MM.1S (cell line): ENCODE measurements around the gene NDUFC2.

ENCODE experiments used
- DNase-seq: peaks from one replicate; pipeline ENCODE4 v3.0.0-alpha.2; 2015
- H2AFZ ChIP-seq: fragments of 300-600 bp; sonication (generic); 2 replicates; pipeline ENCODE4 v1.6.0; 2016; ENCODE audit warnings: antibody characterized with exemption, low read length
- H3F3A ChIP-seq: fragments of 300-600 bp; sonication (generic); 2 replicates; pipeline ENCODE4 v1.6.1; 2016; ENCODE audit warnings: mild to moderate bottlenecking, antibody characterized with exemption, low read length, moderate library complexity, mixed read lengths; ENCODE audit not compliant: insufficient read depth
- H3K27ac ChIP-seq: fragments of 300-600 bp; sonication (generic); 2 replicates; pipeline ENCODE4 v1.5.1; 2016; ENCODE audit warnings: mild to moderate bottlenecking, low read length
- H3K27me3 ChIP-seq: fragments of 300-600 bp; sonication (generic); replicated peaks from 2 replicates; pipeline ENCODE4 v1.6.0; 2016; ENCODE audit warnings: low read length; ENCODE audit not compliant: insufficient read depth
- H3K36me3 ChIP-seq: fragments of 300-600 bp; sonication (generic); replicated peaks from 2 replicates; pipeline ENCODE4 v1.6.1; 2016; ENCODE audit warnings: mild to moderate bottlenecking, low read length, mixed read lengths; ENCODE audit not compliant: insufficient read depth
- H3K4me1 ChIP-seq: fragments of 300-600 bp; sonication (generic); 2 replicates; pipeline ENCODE4 v1.6.1; 2016; ENCODE audit warnings: low read length, mixed read lengths
- H3K4me2 ChIP-seq: fragments of 300-600 bp; sonication (generic); 2 replicates; pipeline ENCODE4 v1.6.0; 2016; ENCODE audit warnings: low read depth, low read length
- H3K4me3 ChIP-seq: fragments of 300-600 bp; sonication (generic); 2 replicates; pipeline ENCODE4 v1.5.1; 2016; ENCODE audit warnings: low read length, mixed read lengths
- H3K79me2 ChIP-seq: fragments of 300-600 bp; sonication (generic); 2 replicates; pipeline ENCODE4 v1.6.1; 2016; ENCODE audit warnings: mixed run types, low read length, mixed read lengths
- H3K9ac ChIP-seq: fragments of 300-600 bp; sonication (generic); 2 replicates; pipeline ENCODE4 v1.6.1; 2016; ENCODE audit warnings: low read length, mixed read lengths
- H3K9me2 ChIP-seq: fragments of 300-600 bp; sonication (generic); replicated peaks from 2 replicates; pipeline ENCODE4 v1.6.1; 2016; ENCODE audit warnings: mild to moderate bottlenecking, low read length, mixed read lengths; ENCODE audit not compliant: insufficient read depth
- H3K9me3 ChIP-seq: fragments of 300-600 bp; sonication (generic); replicated peaks from 2 replicates; pipeline ENCODE4 v1.6.1; 2016; ENCODE audit warnings: mild to moderate bottlenecking, low read length, mixed read lengths; ENCODE audit not compliant: insufficient read depth
- H4K20me1 ChIP-seq: fragments of 300-600 bp; sonication (generic); 2 replicates; pipeline ENCODE4 v1.6.1; 2016; ENCODE audit warnings: mild to moderate bottlenecking, low read length, moderate library complexity, mixed read lengths; ENCODE audit not compliant: insufficient read depth
- EZH2 ChIP-seq: fragments of 300-600 bp; sonication (generic); optimal IDR thresholded peaks from 2 replicates; pipeline ENCODE3; 2017; ENCODE audit warnings: low read depth, mild to moderate bottlenecking, antibody characterized with exemption, low read length, mixed read lengths
- EZH2phosphoT487 ChIP-seq: fragments of 300-600 bp; sonication (generic); IDR thresholded peaks from 2 replicates; pipeline ENCODE4 v1.6.1; 2018; ENCODE audit warnings: antibody characterized with exemption, low read length
- TF ChIP-seq, protein P1 (sequence below): fragments of 300-600 bp; sonication (generic); IDR thresholded peaks from 2 replicates; pipeline ENCODE4 v1.5.1; 2016; ENCODE audit warnings: antibody characterized with exemption, low read length, mixed read lengths

Gene NDUFC2

DNA sequence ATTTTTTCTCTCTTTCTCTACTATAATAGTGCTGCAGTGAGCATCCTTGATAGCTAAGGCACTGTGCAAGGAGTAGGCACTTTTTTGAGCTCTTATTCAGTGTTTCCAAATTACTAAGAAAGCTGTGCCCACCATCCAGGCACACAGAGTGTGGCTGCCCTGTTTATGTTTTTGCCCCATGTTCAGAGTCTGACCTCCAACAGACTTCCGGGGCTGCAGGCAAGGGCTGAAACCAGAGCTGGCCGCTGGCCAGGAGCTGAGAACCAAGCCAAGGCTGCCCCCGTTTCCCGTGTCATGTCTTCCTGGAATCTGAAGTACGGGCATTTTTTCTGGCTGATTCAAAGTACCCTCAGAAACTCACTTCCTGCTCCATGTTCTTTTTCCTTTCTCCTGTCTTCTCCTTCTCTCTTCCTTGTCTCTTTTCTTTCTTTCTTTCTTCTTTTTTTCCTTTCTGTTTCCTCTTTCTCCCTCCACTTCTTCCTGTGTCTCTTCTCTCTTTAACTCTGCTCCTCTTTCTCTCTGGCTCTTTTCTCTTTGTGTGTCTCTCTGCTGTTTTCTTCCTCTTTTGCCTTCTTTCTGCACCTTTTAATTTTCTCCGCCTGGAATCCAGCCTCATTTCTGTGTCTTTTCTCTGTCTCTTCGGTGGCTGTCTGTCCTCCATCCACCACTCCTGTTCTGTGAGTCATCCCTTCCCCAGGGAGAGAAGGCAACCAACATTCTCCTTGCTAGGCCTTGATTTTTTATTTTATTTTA lies 39.6 kb downstream of the NDUFC2 start:
- DNase-seq = peak; percentile 47
- Histone ChIP-seq H2AFZ (peak overlapping the region; percentile 74), H3K9me3 (no peaks in the 10 kb centered on the region), H3K9me2 (no peaks in the 10 kb centered on the region), H3K4me3 (peak overlapping the region; percentile 44), H3K9ac (peak overlapping the region; percentile 35; the same call in 1 of the 2 replicates), H3K4me1 (peaks cover 3% of the 10 kb centered on the region; the same call in 1 of the 2 replicates), H3K27me3 (no peaks in the 10 kb centered on the region), H3F3A (no peaks in the 10 kb centered on the region), H3K36me3 (no peaks in the 10 kb centered on the region), H3K4me2 (peak overlapping the region; percentile 28), H4K20me1 (no peaks in the 10 kb centered on the region), H3K27ac (no peak overlapping the region), H3K79me2 (no peaks in the 10 kb centered on the region)
- no peak for TF ChIP-seq EZH2

DNA sequence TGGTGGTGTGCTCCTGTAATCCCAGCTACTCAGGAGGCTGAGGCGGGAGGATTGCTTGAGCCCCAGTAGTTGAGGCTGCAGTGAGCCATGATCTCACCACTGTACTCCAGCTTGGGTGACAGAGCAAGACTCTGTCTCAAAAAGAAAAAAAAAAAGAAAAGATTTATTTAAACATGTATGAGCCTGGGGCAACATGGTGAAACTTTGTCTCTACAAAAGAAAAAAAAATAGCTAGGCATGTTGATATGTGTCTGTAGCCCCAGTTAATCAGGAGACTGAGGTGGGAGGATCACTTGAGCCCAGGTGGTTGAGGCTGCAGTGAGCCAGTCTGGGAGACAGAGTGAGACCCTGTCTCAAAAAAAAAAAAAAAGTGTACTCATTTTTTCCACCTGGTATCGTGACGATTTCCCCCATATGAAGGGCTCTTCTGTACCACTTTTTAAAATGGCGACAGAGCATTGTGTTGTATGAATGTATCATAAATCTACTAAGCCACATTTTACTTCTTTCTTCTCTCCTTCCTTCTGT lies 40.2 kb downstream of the NDUFC2 start:
- Histone ChIP-seq H2AFZ (peak overlapping the region; percentile 74), H3K4me3 (0 out of 2 replicates have a peak overlapping the region, but pooled peaks have one; percentile 44)

DNA sequence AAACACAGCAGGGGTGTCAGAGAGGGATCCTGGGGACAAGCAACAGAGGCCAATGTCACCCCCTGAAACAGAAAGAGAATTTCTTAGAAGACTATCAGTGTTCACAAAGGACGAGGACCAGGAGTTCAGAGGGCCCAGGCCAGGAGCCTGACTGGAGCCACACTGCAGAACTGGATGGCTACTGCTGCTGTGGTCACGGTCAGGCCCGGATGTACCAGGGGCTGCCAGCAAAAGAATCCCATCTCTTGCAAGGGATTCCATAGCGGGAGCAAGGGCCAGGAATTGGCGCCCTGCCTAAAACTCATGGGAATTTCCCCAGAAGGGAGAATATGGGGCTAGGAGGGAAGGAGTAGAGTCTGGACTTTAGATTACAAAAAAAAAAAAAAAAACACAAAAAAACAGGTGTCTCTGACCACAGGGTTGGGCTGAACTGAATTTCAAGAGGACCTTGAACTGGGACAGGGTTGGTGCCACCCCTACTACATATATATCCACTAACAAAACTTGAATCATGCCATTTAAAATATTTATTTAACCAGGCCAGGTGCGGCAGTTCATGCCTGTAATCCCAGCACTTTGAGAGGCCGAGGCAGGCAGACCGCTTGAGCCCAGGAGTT lies 40.9 kb downstream of the NDUFC2 start:
- Histone ChIP-seq H3K4me3 (no peak overlapping the region), H3F3A (no peaks in the 10 kb centered on the region)
- DNase-seq = no peak

More for the DNA sequence above, 40.2 kb downstream of the NDUFC2 start:
- TF ChIP-seq, protein P1, sequence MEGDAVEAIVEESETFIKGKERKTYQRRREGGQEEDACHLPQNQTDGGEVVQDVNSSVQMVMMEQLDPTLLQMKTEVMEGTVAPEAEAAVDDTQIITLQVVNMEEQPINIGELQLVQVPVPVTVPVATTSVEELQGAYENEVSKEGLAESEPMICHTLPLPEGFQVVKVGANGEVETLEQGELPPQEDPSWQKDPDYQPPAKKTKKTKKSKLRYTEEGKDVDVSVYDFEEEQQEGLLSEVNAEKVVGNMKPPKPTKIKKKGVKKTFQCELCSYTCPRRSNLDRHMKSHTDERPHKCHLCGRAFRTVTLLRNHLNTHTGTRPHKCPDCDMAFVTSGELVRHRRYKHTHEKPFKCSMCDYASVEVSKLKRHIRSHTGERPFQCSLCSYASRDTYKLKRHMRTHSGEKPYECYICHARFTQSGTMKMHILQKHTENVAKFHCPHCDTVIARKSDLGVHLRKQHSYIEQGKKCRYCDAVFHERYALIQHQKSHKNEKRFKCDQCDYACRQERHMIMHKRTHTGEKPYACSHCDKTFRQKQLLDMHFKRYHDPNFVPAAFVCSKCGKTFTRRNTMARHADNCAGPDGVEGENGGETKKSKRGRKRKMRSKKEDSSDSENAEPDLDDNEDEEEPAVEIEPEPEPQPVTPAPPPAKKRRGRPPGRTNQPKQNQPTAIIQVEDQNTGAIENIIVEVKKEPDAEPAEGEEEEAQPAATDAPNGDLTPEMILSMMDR = no peak
- TF ChIP-seq EZH2phosphoT487 (no peak), EZH2 (no peak)
- Histone ChIP-seq H3K27me3 (no peaks in the 10 kb centered on the region), H4K20me1 (no peaks in the 10 kb centered on the region), H3K27ac (no peak overlapping the region), H3K9ac (peak overlapping the region; percentile 35; the same call in 1 of the 2 replicates), H3K9me3 (no peaks in the 10 kb centered on the region), H3F3A (no peaks in the 10 kb centered on the region), H3K79me2 (no peaks in the 10 kb centered on the region), H3K9me2 (no peaks in the 10 kb centered on the region), H3K4me2 (peak overlapping the region; percentile 28), H3K4me1 (peaks cover 3% of the 10 kb centered on the region; the same call in 1 of the 2 replicates), H3K36me3 (no peaks in the 10 kb centered on the region)
- no peak for DNase-seq

More for the DNA sequence above, 40.9 kb downstream of the NDUFC2 start:
- Histone ChIP-seq H3K27me3 (no peaks in the 10 kb centered on the region), H3K79me2 (no peaks in the 10 kb centered on the region), H4K20me1 (no peaks in the 10 kb centered on the region), H3K9ac (no peak overlapping the region), H3K4me1 (peaks cover 3% of the 10 kb centered on the region; the same call in 1 of the 2 replicates), H3K9me3 (no peaks in the 10 kb centered on the region), H2AFZ (no peak overlapping the region), H3K9me2 (no peaks in the 10 kb centered on the region), H3K4me2 (no peak overlapping the region), H3K27ac (no peak overlapping the region), H3K36me3 (no peaks in the 10 kb centered on the region)
- TF ChIP-seq, protein P1 = no peak
- no peak for TF ChIP-seq EZH2phosphoT487
- TF ChIP-seq EZH2 = no peak
